ENCODE results near the gene MYD88. TPM values are rescaled to one million over a fixed set of nuclear protein-coding genes. Genes with fewer than 3 reads are reported as not detected.
"Not testable (repeated sequence)": the region's sequence is repeated elsewhere in the genome, so short reads cannot be mapped to it uniquely, and the experiment has no call there.

The MYD88 gene
- total and polyA plus RNA-seq, 4 donors = 17.7 to 33.6 (median 21.3) TPM

GRCh38 chr3:38153221-38153620 lies 14.8 kb downstream of the MYD88 start:
- DNase-seq (no peak), ATAC-seq (ENCODE audit: low FRiP score) (no peak)
- H3K4me1 ChIP-seq (ENCODE audit: control insufficient read depth in 1 of 2, insufficient read depth in 2 of 2, low read length in 2 of 2) = no peaks in the 10 kb centered on the region
- no peaks in the 10 kb centered on the region for H3K36me3 ChIP-seq (ENCODE audit: control insufficient read depth in 1 of 2, insufficient read depth in 2 of 2, low read length in 1 of 2)
- no peaks in the 10 kb centered on the region for H3K9me3 ChIP-seq (ENCODE audit: control insufficient read depth, low read length)
- no peak overlapping the region for H3K27ac ChIP-seq (ENCODE audit: low read depth in 1 of 2, low read length in 2 of 2)
- intact Hi-C loops (cut with DNase I) = no loop called here
- no peaks in the 10 kb centered on the region for H3K27me3 ChIP-seq (ENCODE audit: control insufficient read depth in 1 of 2, insufficient read depth in 2 of 2, low read length in 1 of 2)
- no peak overlapping the region for H3K4me3 ChIP-seq (ENCODE audit: low read length in 2 of 2)
- WGBS, 2 donors = 93 to 95% methylated on average over 2 of the region's 2 CpGs

- no peak overlapping the region for H3K27ac ChIP-seq (ENCODE audit: low read depth in 1 of 2, low read length in 2 of 2)
- intact Hi-C loops (cut with DNase I) = no loop called here
- ATAC-seq (ENCODE audit: low FRiP score) (no peak), DNase-seq (no peak)
- H3K4me1 ChIP-seq (ENCODE audit: control insufficient read depth in 1 of 2, insufficient read depth in 2 of 2, low read length in 2 of 2) = no peaks in the 10 kb centered on the region
- H3K36me3 ChIP-seq (ENCODE audit: control insufficient read depth in 1 of 2, insufficient read depth in 2 of 2, low read length in 1 of 2) = no peaks in the 10 kb centered on the region
- no peaks in the 10 kb centered on the region for H3K27me3 ChIP-seq (ENCODE audit: control insufficient read depth in 1 of 2, insufficient read depth in 2 of 2, low read length in 1 of 2)
- 52 to 54% methylated on average over 2 of the region's 2 CpGs for WGBS, 2 donors
- H3K4me3 ChIP-seq (ENCODE audit: low read length in 2 of 2) = no peak overlapping the region
- no peaks in the 10 kb centered on the region for H3K9me3 ChIP-seq (ENCODE audit: control insufficient read depth, low read length)
Measured at GRCh38 chr3:38154033-38154494, 15.6 kb downstream of the MYD88 start.

GRCh38 chr3:38154625-38155255 lies 16.3 kb downstream of the MYD88 start:
- DNase-seq = no peak
- 60% methylated on average over 2 of the region's 2 CpGs for WGBS, 2 donors
- Histone ChIP-seq H3K27ac (ENCODE audit: low read depth in 1 of 2, low read length in 2 of 2) (no peak overlapping the region), H3K4me1 (ENCODE audit: control insufficient read depth in 1 of 2, insufficient read depth in 2 of 2, low read length in 2 of 2) (no peaks in the 10 kb centered on the region), H3K9me3 (ENCODE audit: control insufficient read depth, low read length) (no peaks in the 10 kb centered on the region), H3K27me3 (ENCODE audit: control insufficient read depth in 1 of 2, insufficient read depth in 2 of 2, low read length in 1 of 2) (no peaks in the 10 kb centered on the region), H3K36me3 (ENCODE audit: control insufficient read depth in 1 of 2, insufficient read depth in 2 of 2, low read length in 1 of 2) (no peaks in the 10 kb centered on the region), H3K4me3 (ENCODE audit: low read length in 2 of 2) (no peak overlapping the region)
- intact Hi-C loops (cut with DNase I) = no loop called here
- ATAC-seq (ENCODE audit: low FRiP score) = no peak

- no peaks in the 10 kb centered on the region for H3K9me3 ChIP-seq (ENCODE audit: control insufficient read depth, low read length)
- no peak for DNase-seq
- 90 to 96% methylated on average over 2 of the region's 2 CpGs for WGBS, 2 donors
- H3K27me3 ChIP-seq (ENCODE audit: control insufficient read depth in 1 of 2, insufficient read depth in 2 of 2, low read length in 1 of 2) = no peaks in the 10 kb centered on the region
- no peak overlapping the region for H3K4me3 ChIP-seq (ENCODE audit: low read length in 2 of 2)
- ATAC-seq (ENCODE audit: low FRiP score) = no peak
- H3K36me3 ChIP-seq (ENCODE audit: control insufficient read depth in 1 of 2, insufficient read depth in 2 of 2, low read length in 1 of 2) = no peaks in the 10 kb centered on the region
- H3K27ac ChIP-seq (ENCODE audit: low read depth in 1 of 2, low read length in 2 of 2) = no peak overlapping the region
- H3K4me1 ChIP-seq (ENCODE audit: control insufficient read depth in 1 of 2, insufficient read depth in 2 of 2, low read length in 2 of 2) = no peaks in the 10 kb centered on the region
- intact Hi-C loops (cut with DNase I) = no loop called here
Measured at GRCh38 chr3:38155825-38156224, 17.4 kb downstream of the MYD88 start.

GRCh38 chr3:38157117-38157516 lies 18.7 kb downstream of the MYD88 start:
- DNase-seq (no peak), ATAC-seq (ENCODE audit: low FRiP score) (no peak)
- Histone ChIP-seq H3K36me3 (ENCODE audit: control insufficient read depth in 1 of 2, insufficient read depth in 2 of 2, low read length in 1 of 2) (no peaks in the 10 kb centered on the region), H3K27me3 (ENCODE audit: control insufficient read depth in 1 of 2, insufficient read depth in 2 of 2, low read length in 1 of 2) (no peaks in the 10 kb centered on the region), H3K9me3 (ENCODE audit: control insufficient read depth, low read length) (no peaks in the 10 kb centered on the region), H3K4me3 (ENCODE audit: low read length in 2 of 2) (no peak overlapping the region), H3K27ac (ENCODE audit: low read depth in 1 of 2, low read length in 2 of 2) (no peak overlapping the region), H3K4me1 (ENCODE audit: control insufficient read depth in 1 of 2, insufficient read depth in 2 of 2, low read length in 2 of 2) (no peaks in the 10 kb centered on the region)
- intact Hi-C loops (cut with DNase I) = no loop called here
- whole genome bisulfite sequencing, 2 donors = 98 to 99% methylated on average over 2 of the region's 2 CpGs

GRCh38 chr3:38157595-38157994 lies 19.1 kb downstream of the MYD88 start:
- no peak overlapping the region for H3K27ac ChIP-seq (ENCODE audit: low read depth in 1 of 2, low read length in 2 of 2)
- ATAC-seq (ENCODE audit: low FRiP score) = no peak
- H3K36me3 ChIP-seq (ENCODE audit: control insufficient read depth in 1 of 2, insufficient read depth in 2 of 2, low read length in 1 of 2) = no peaks in the 10 kb centered on the region
- no peaks in the 10 kb centered on the region for H3K4me1 ChIP-seq (ENCODE audit: control insufficient read depth in 1 of 2, insufficient read depth in 2 of 2, low read length in 2 of 2)
- no peaks in the 10 kb centered on the region for H3K9me3 ChIP-seq (ENCODE audit: control insufficient read depth, low read length)
- 83 to 85% methylated on average over 3 of the region's 3 CpGs for WGBS, 2 donors
- DNase-seq = no peak
- no peaks in the 10 kb centered on the region for H3K27me3 ChIP-seq (ENCODE audit: control insufficient read depth in 1 of 2, insufficient read depth in 2 of 2, low read length in 1 of 2)
- intact Hi-C loops (cut with DNase I) = no loop called here
- H3K4me3 ChIP-seq (ENCODE audit: low read length in 2 of 2) = no peak overlapping the region

- ATAC-seq (ENCODE audit: low FRiP score) (no peak), DNase-seq (no peak)
- no peaks in the 10 kb centered on the region for H3K27me3 ChIP-seq (ENCODE audit: control insufficient read depth in 1 of 2, insufficient read depth in 2 of 2, low read length in 1 of 2)
- H3K27ac ChIP-seq (ENCODE audit: low read depth in 1 of 2, low read length in 2 of 2) = no peak overlapping the region
- 82% methylated on average over 5 of the region's 5 CpGs for WGBS, 2 donors
- H3K4me1 ChIP-seq (ENCODE audit: control insufficient read depth in 1 of 2, insufficient read depth in 2 of 2, low read length in 2 of 2) = no peaks in the 10 kb centered on the region
- intact Hi-C loops (cut with DNase I) = no loop called here
- H3K4me3 ChIP-seq (ENCODE audit: low read length in 2 of 2) = no peak overlapping the region
- no peaks in the 10 kb centered on the region for H3K9me3 ChIP-seq (ENCODE audit: control insufficient read depth, low read length)
- no peaks in the 10 kb centered on the region for H3K36me3 ChIP-seq (ENCODE audit: control insufficient read depth in 1 of 2, insufficient read depth in 2 of 2, low read length in 1 of 2)
Measured at GRCh38 chr3:38158472-38158871, 20.0 kb downstream of the MYD88 start.

GRCh38 chr3:38160704-38161103 lies 22.2 kb downstream of the MYD88 start:
- not testable (repeated sequence) for H3K27me3 ChIP-seq (ENCODE audit: control insufficient read depth in 1 of 2, insufficient read depth in 2 of 2, low read length in 1 of 2); ATAC-seq (ENCODE audit: low FRiP score); H3K27ac ChIP-seq (ENCODE audit: low read depth in 1 of 2, low read length in 2 of 2); DNase-seq; H3K9me3 ChIP-seq (ENCODE audit: control insufficient read depth, low read length); H3K4me1 ChIP-seq (ENCODE audit: control insufficient read depth in 1 of 2, insufficient read depth in 2 of 2, low read length in 2 of 2); H3K4me3 ChIP-seq (ENCODE audit: low read length in 2 of 2); H3K36me3 ChIP-seq (ENCODE audit: control insufficient read depth in 1 of 2, insufficient read depth in 2 of 2, low read length in 1 of 2)
- 90 to 93% methylated on average over 11 of the region's 11 CpGs for WGBS, 2 donors
- intact Hi-C loops (cut with DNase I) = loop anchor here in 1 of 2 donors (10.0 kb wide), 1 partner anchor 126 kb away; the partner anchor contains the start of gene DLEC1

- DNase-seq (no peak), ATAC-seq (ENCODE audit: low FRiP score) (no peak)
- no peaks in the 10 kb centered on the region for H3K27me3 ChIP-seq (ENCODE audit: control insufficient read depth in 1 of 2, insufficient read depth in 2 of 2, low read length in 1 of 2)
- 90% methylated on average over 12 of the region's 12 CpGs for WGBS, 2 donors
- no peak overlapping the region for H3K27ac ChIP-seq (ENCODE audit: low read depth in 1 of 2, low read length in 2 of 2)
- H3K36me3 ChIP-seq (ENCODE audit: control insufficient read depth in 1 of 2, insufficient read depth in 2 of 2, low read length in 1 of 2) = no peaks in the 10 kb centered on the region
- H3K4me3 ChIP-seq (ENCODE audit: low read length in 2 of 2) = no peak overlapping the region
- peaks cover 2% of the 10 kb centered on the region in 2 donors for H3K4me1 ChIP-seq (ENCODE audit: control insufficient read depth in 1 of 2, insufficient read depth in 2 of 2, low read length in 2 of 2)
- intact Hi-C loops (cut with DNase I) = loop anchor here in 1 of 2 donors (10.0 kb wide), 1 partner anchor 128 kb away; the partner anchor contains the start of gene DLEC1
- no peaks in the 10 kb centered on the region for H3K9me3 ChIP-seq (ENCODE audit: control insufficient read depth, low read length)
Measured at GRCh38 chr3:38163117-38163840, 24.8 kb downstream of the MYD88 start.

All from aorta (tissue), 5 donors.